SK-N-SH treated with all-trans-retinoic acid at 6 μM for 48 hours (cell line): ENCODE data around the gene SNRPB2.

Experiments
- ATAC-seq: fragments of 200-7000 bp; cut with Tn5 transposase; 3 replicates; pipeline ENCODE4 v1.9.1; 2020; ENCODE audit warnings: mild to moderate bottlenecking, moderate library complexity
- BACH2 ChIP-seq: fragments of 250-450 bp; sonication (Bioruptor Pico); IDR thresholded peaks from 2 replicates; pipeline ENCODE4 v1.9.0; 2021; ENCODE audit warnings: mild to moderate bottlenecking, borderline replicate concordance
- CSDC2 ChIP-seq: fragments of 250-450 bp; sonication (Bioruptor Pico); IDR thresholded peaks from 2 replicates; pipeline ENCODE4 v1.5.0; 2020; ENCODE audit warnings: mild to moderate bottlenecking, moderate library complexity
- CSRNP3 ChIP-seq: fragments of 250-450 bp; sonication (Bioruptor Pico); IDR thresholded peaks from 2 replicates; pipeline ENCODE4 v1.5.1; 2021; ENCODE audit warnings: mild to moderate bottlenecking, moderate library complexity
- ESRRG ChIP-seq: fragments of 250-450 bp; sonication (Bioruptor Pico); IDR thresholded peaks from 2 replicates; pipeline ENCODE4 v1.6.1; 2021; ENCODE audit warnings: mild to moderate bottlenecking
- GLIS3 ChIP-seq: fragments of 250-450 bp; sonication (Bioruptor Pico); IDR thresholded peaks from 2 replicates; pipeline ENCODE4 v1.5.0; 2020; ENCODE audit warnings: mild to moderate bottlenecking, moderate library complexity
- ISL1 ChIP-seq: fragments of 250-450 bp; sonication (Bioruptor Pico); IDR thresholded peaks from 2 replicates; pipeline ENCODE4 v2.1.2; 2022; ENCODE audit warnings: mild to moderate bottlenecking, moderate library complexity
- OSR1 ChIP-seq: fragments of 250-450 bp; sonication (Bioruptor Pico); IDR thresholded peaks from 2 replicates; pipeline ENCODE4 v1.8.0; 2022; ENCODE audit warnings: moderate library complexity, mild to moderate bottlenecking, inconsistent platforms
- PATZ1 ChIP-seq: fragments of 250-450 bp; sonication (Bioruptor Pico); IDR thresholded peaks from 2 replicates; pipeline ENCODE4 v1.8.0; 2020; ENCODE audit warnings: mild to moderate bottlenecking, moderate library complexity, borderline replicate concordance
- POU6F1 ChIP-seq: fragments of 250-450 bp; sonication (Bioruptor Pico); IDR thresholded peaks from 2 replicates; pipeline ENCODE4 v1.8.0; 2021; ENCODE audit warnings: low read depth, mild to moderate bottlenecking, moderate library complexity, borderline replicate concordance
- PPARA ChIP-seq: fragments of 250-450 bp; sonication (Bioruptor Pico); IDR thresholded peaks from 2 replicates; pipeline ENCODE4 v1.5.0; 2020; ENCODE audit warnings: mild to moderate bottlenecking, borderline replicate concordance
- RARB ChIP-seq: fragments of 250-450 bp; sonication (Bioruptor Pico); IDR thresholded peaks from 2 replicates; pipeline ENCODE4 v1.8.0; 2021; ENCODE audit warnings: mild to moderate bottlenecking, moderate library complexity
- SNAI2 ChIP-seq: fragments of 250-450 bp; sonication (Bioruptor Pico); IDR thresholded peaks from 2 replicates; pipeline ENCODE4 v1.5.0; 2020; ENCODE audit warnings: mild to moderate bottlenecking, moderate library complexity
- TCF4 ChIP-seq: fragments of 250-450 bp; sonication (Bioruptor Pico); IDR thresholded peaks from 2 replicates; pipeline ENCODE4 v1.8.0; 2021; ENCODE audit warnings: mild to moderate bottlenecking, moderate library complexity, borderline replicate concordance
- TOX ChIP-seq: fragments of 250-450 bp; sonication (Bioruptor Pico); IDR thresholded peaks from 2 replicates; pipeline ENCODE4 v1.8.0; 2021; ENCODE audit warnings: mild to moderate bottlenecking, moderate library complexity, borderline replicate concordance
- TSHZ2 ChIP-seq: fragments of 250-450 bp; sonication (Bioruptor Pico); IDR thresholded peaks from 2 replicates; pipeline ENCODE4 v1.5.0; 2020; ENCODE audit warnings: mild to moderate bottlenecking, moderate library complexity
- ZC3H10 ChIP-seq: fragments of 250-450 bp; sonication (Bioruptor Pico); IDR thresholded peaks from 2 replicates; pipeline ENCODE4 v1.5.1; 2021; ENCODE audit warnings: mild to moderate bottlenecking, moderate library complexity
- ZFP3 ChIP-seq: fragments of 250-450 bp; sonication (Bioruptor Pico); IDR thresholded peaks from 2 replicates; pipeline ENCODE4 v1.5.0; 2020; ENCODE audit warnings: mild to moderate bottlenecking, moderate library complexity
- ZFP30 ChIP-seq: fragments of 450-650 bp; formaldehyde crosslinking; IDR thresholded peaks from 2 replicates; pipeline ENCODE4 v1.5.0; 2022; ENCODE audit warnings: mild to moderate bottlenecking, moderate library complexity
- ZNF565 ChIP-seq: fragments of 450-650 bp; formaldehyde crosslinking; conservative IDR thresholded peaks from 2 replicates; pipeline ENCODE4 v1.5.0; 2020; ENCODE audit warnings: low read depth, mild to moderate bottlenecking, moderate library complexity
- ZNF70 ChIP-seq: fragments of 450-650 bp; formaldehyde crosslinking; IDR thresholded peaks from 2 replicates; pipeline ENCODE4 v1.5.0; 2020; ENCODE audit warnings: mild to moderate bottlenecking, moderate library complexity

The SNRPB2 gene

GRCh38 chr20:16693278-16693677 is 36.5 kb upstream of the SNRPB2 start (continued):
- no peak for TF ChIP-seq SNAI2 (CRISPR knock-in tag)
- no peak for TF ChIP-seq CSDC2 (CRISPR knock-in tag)

GRCh38 chr20:16694161-16694560 is 35.7 kb upstream of the SNRPB2 start:
- no peak for ATAC-seq
- no peak for TF ChIP-seq PPARA (CRISPR knock-in tag)

- no peak for ATAC-seq
These were observed 34.2 kb upstream of the SNRPB2 start for GRCh38 chr20:16695628-16696027.

GRCh38 chr20:16699293-16699692 is 30.5 kb upstream of the SNRPB2 start:
- no peak for TF ChIP-seq ZC3H10 (CRISPR knock-in tag)
- no peak for TF ChIP-seq ZNF565 (CRISPR knock-in tag)
- TF ChIP-seq ZFP3 (CRISPR knock-in tag), result no peak
- no peak for TF ChIP-seq ZNF70 (CRISPR knock-in tag)
- TF ChIP-seq TCF4 (CRISPR knock-in tag), result no peak
- no peak for TF ChIP-seq ESRRG (CRISPR knock-in tag)
- TF ChIP-seq TOX, result no peak
- TF ChIP-seq CSRNP3, result no peak
- no peak for TF ChIP-seq PPARA (CRISPR knock-in tag)
- TF ChIP-seq ZFP30 (CRISPR knock-in tag), result no peak
- no peak for TF ChIP-seq CSDC2 (CRISPR knock-in tag)
- no peak for TF ChIP-seq TSHZ2 (CRISPR knock-in tag)
- ATAC-seq, result no peak

More at GRCh38 chr20:16695628-16696027, 34.2 kb upstream of the SNRPB2 start:
- TF ChIP-seq RARB (CRISPR knock-in tag) (no peak), ESRRG (CRISPR knock-in tag) (no peak), ZNF70 (CRISPR knock-in tag) (no peak), ZFP3 (CRISPR knock-in tag) (no peak), OSR1 (CRISPR knock-in tag) (no peak), TOX (no peak), ZFP30 (CRISPR knock-in tag) (no peak), PPARA (CRISPR knock-in tag) (no peak)

GRCh38 chr20:16701296-16701695 is 28.5 kb upstream of the SNRPB2 start:
- TF ChIP-seq TSHZ2 (CRISPR knock-in tag), result no peak
- no peak for TF ChIP-seq ISL1
- TF ChIP-seq ZFP30 (CRISPR knock-in tag), result no peak
- TF ChIP-seq RARB (CRISPR knock-in tag), result no peak
- no peak for TF ChIP-seq ZNF565 (CRISPR knock-in tag)
- TF ChIP-seq GLIS3, result no peak
- TF ChIP-seq BACH2 (CRISPR knock-in tag), result no peak
- TF ChIP-seq ZFP3 (CRISPR knock-in tag), result no peak
- TF ChIP-seq OSR1 (CRISPR knock-in tag), result no peak
- TF ChIP-seq CSRNP3, result no peak
- no peak for TF ChIP-seq POU6F1 (CRISPR knock-in tag)
- TF ChIP-seq TOX, result no peak
- TF ChIP-seq SNAI2 (CRISPR knock-in tag), result no peak
- no peak for TF ChIP-seq PATZ1
- TF ChIP-seq TCF4 (CRISPR knock-in tag), result no peak
- no peak for TF ChIP-seq ZNF70 (CRISPR knock-in tag)
- no peak for TF ChIP-seq ESRRG (CRISPR knock-in tag)
- peak; percentile 61; the same call in 2 of the 3 replicates for ATAC-seq
